ENCODE data around the gene NOSTRIN. TPM values are rescaled to one million over a fixed set of nuclear protein-coding genes. Genes with fewer than 3 reads are reported as not detected.

Gene NOSTRIN
- total and polyA plus RNA-seq, 2 experiments from 2014 or later: 0.45 to 0.54 TPM

DNA sequence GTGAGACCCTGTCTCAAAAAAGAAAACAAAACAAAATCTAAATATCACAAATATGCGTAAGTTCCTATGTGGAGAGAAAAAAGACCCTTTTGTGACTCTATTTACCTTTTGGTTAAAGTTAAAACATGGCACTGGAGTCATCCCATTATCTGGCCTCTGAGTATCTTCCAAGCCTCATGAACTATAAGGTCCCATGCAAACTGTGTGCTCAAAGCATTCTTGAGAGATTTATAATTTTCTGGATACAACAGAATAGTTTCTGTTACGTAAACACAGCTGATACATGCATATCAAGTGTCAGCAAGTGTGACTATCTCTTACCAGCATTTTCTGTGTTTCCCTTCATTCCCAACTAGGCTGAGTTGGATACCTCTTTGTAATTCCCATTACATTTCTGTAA, 8.8 kb upstream of the NOSTRIN start:
- Histone ChIP-seq H3K79me2 (ENCODE audit: insufficient read depth) (no peaks in the 10 kb centered on the region), H3K9me3 (ENCODE audit: low read depth) (no peaks in the 10 kb centered on the region), H2AFZ (no peak overlapping the region), H3K27me3 (replicated peaks; ENCODE audit: insufficient read depth) (no peaks in the 10 kb centered on the region), H3K27ac (no peak overlapping the region), H3K9ac (no peak overlapping the region), H3F3A (ENCODE audit: insufficient read depth) (no peaks in the 10 kb centered on the region), H3K36me3 (ENCODE audit: low read depth) (no peaks in the 10 kb centered on the region), H4K20me1 (ENCODE audit: insufficient read depth) (no peaks in the 10 kb centered on the region), H3K4me3 (no peak overlapping the region), H3K9me2 (ENCODE audit: insufficient read depth) (no peaks in the 10 kb centered on the region), H3K4me2 (ENCODE audit: unreplicated experiment) (no peak overlapping the region), H3K4me1 (ENCODE audit: insufficient read depth) (no peaks in the 10 kb centered on the region)
- in situ Hi-C loops (cut with MboI): loop anchor here (10.0 kb wide), 1 partner anchor 111 kb away; the partner anchor contains the start of gene G6PC2
- WGBS, 2 experiments (ENCODE audit: low coverage in 1 of 2, low lambda C conversion rate in 2 of 2, missing lambda C conversion rate in 2 of 2): 43 to 47% methylated on average over 2 of the region's 2 CpGs
- TF ChIP-seq EZH2 (IDR thresholded peaks at IDR 0.05; ENCODE audit: insufficient read depth, poor library complexity, severe bottlenecking) (no peak), EZH2phosphoT487 (IDR thresholded peaks at IDR 0.05; ENCODE audit: insufficient read depth, low read depth) (no peak)
- DNase-seq: no peak

DNA sequence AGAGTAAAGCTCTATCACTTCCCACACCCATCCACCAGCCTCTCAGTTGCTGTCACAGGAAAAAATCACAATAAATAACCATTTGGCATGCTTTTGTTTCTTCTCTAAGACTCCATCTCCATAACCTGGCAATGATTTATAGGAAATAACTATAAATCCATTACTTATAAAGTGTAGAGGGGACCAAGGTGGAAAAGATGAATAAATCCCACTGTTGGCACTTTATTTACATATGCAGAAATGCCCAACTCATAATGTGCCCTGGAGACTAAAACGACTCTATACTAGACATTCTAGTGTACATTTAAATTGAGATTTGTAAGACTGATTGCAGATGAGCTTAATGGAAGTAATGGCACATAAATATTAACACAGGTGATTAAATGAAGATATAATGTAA, 7.5 kb upstream of the NOSTRIN start:
- no peak for TF ChIP-seq EZH2 (IDR thresholded peaks at IDR 0.05; ENCODE audit: insufficient read depth, poor library complexity, severe bottlenecking)
- no peak for TF ChIP-seq EZH2phosphoT487 (IDR thresholded peaks at IDR 0.05; ENCODE audit: insufficient read depth, low read depth)
- Histone ChIP-seq H3K36me3 (ENCODE audit: low read depth) (no peaks in the 10 kb centered on the region), H3K9ac (no peak overlapping the region), H3K27me3 (replicated peaks; ENCODE audit: insufficient read depth) (no peaks in the 10 kb centered on the region), H3K4me1 (ENCODE audit: insufficient read depth) (no peaks in the 10 kb centered on the region), H3F3A (ENCODE audit: insufficient read depth) (no peaks in the 10 kb centered on the region), H3K4me2 (ENCODE audit: unreplicated experiment) (no peak overlapping the region), H3K27ac (no peak overlapping the region), H3K79me2 (ENCODE audit: insufficient read depth) (no peaks in the 10 kb centered on the region), H2AFZ (no peak overlapping the region), H3K9me3 (ENCODE audit: low read depth) (no peaks in the 10 kb centered on the region), H3K9me2 (ENCODE audit: insufficient read depth) (no peaks in the 10 kb centered on the region), H3K4me3 (no peak overlapping the region), H4K20me1 (ENCODE audit: insufficient read depth) (no peaks in the 10 kb centered on the region)
- 0 to 3% methylated on average over 1 of the region's 1 CpG for WGBS, 2 experiments (ENCODE audit: low coverage in 1 of 2, low lambda C conversion rate in 2 of 2, missing lambda C conversion rate in 2 of 2)
- in situ Hi-C loops (cut with MboI): loop anchor here (10.0 kb wide), 1 partner anchor 110 kb away; the partner anchor contains the start of gene G6PC2
- no peak for DNase-seq

DNA sequence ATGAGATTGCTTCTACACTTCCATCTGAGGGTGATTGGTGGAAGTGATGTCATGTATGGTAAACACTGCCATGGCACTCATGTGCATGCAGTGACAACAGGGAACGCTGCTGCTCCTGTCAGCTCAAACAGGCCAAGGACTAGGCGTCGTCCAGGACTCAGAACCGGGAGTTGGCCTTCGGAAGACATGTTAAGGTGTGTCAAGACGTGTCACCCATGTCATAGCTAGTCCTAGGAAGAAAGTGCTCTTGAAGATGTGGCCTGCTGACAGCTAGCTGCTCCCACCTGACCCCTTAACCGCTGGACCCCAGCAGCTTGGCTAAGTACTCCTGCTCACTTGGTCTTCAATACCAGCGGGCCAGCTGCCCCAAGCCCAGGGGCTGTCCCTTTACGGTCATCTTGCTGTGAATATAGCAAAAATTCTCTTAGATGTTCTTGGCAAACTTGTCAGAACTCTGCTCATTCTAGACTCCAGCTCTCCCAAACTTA, 6.3 kb upstream of the NOSTRIN start:
- H2AFZ ChIP-seq: no peak overlapping the region; the same call in 1 of the 2 replicates
- H3K9me3 ChIP-seq (ENCODE audit: low read depth): no peaks in the 10 kb centered on the region
- DNase-seq: no peak
- H3K27me3 ChIP-seq (replicated peaks; ENCODE audit: insufficient read depth): no peaks in the 10 kb centered on the region
- no peaks in the 10 kb centered on the region for H3K36me3 ChIP-seq (ENCODE audit: low read depth)
- H3K4me3 ChIP-seq: no peak overlapping the region
- H3F3A ChIP-seq (ENCODE audit: insufficient read depth): no peaks in the 10 kb centered on the region
- H3K4me1 ChIP-seq (ENCODE audit: insufficient read depth): no peaks in the 10 kb centered on the region
- in situ Hi-C loops (cut with MboI): loop anchor here (10.0 kb wide), 1 partner anchor 109 kb away; the partner anchor contains the start of gene G6PC2
- TF ChIP-seq EZH2 (IDR thresholded peaks at IDR 0.05; ENCODE audit: insufficient read depth, poor library complexity, severe bottlenecking) (no peak), EZH2phosphoT487 (IDR thresholded peaks at IDR 0.05; ENCODE audit: insufficient read depth, low read depth) (no peak)
- no peak overlapping the region for H3K4me2 ChIP-seq (ENCODE audit: unreplicated experiment)
- H3K9me2 ChIP-seq (ENCODE audit: insufficient read depth): no peaks in the 10 kb centered on the region
- H4K20me1 ChIP-seq (ENCODE audit: insufficient read depth): no peaks in the 10 kb centered on the region
- no peak overlapping the region for H3K9ac ChIP-seq
- no peaks in the 10 kb centered on the region for H3K79me2 ChIP-seq (ENCODE audit: insufficient read depth)
- H3K27ac ChIP-seq: no peak overlapping the region
- 49 to 54% methylated on average over 9 of the region's 9 CpGs for WGBS, 2 experiments (ENCODE audit: low coverage in 1 of 2, low lambda C conversion rate in 2 of 2, missing lambda C conversion rate in 2 of 2)

DNA sequence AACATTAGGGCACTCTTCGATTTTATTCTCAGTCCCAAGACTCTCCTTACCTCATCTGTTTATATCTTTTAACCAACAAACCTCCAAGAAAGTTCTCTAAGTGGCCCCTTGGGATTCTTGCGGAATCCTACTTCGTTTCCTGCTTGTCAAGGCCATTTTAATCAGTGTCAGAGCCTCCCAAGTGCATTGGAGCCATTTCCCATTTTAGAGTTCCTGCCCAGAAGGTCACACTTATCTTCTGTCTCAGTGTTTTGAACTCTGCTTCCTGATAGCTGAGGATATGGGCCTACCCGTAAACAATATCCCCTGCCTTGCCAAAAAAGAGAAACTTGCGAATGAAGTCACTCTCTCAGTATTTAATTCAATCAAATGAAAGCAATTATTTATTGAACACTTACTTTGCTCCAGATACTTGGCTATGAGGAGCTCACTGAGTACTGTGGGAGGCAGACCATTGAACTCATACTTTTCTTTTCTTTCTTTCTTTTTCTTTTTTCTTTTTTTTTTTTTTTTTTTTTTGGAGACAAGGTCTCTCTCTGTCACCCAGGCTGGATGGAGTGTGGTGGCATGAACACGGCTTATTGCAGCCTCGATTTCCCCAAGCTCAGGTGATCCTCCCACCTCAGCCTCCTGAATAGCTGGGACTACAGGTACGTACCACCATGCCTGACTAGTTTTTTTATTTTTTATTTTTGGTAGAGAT, 5.7 kb upstream of the NOSTRIN start:
- no peaks in the 10 kb centered on the region for H3K9me2 ChIP-seq (ENCODE audit: insufficient read depth)
- H3K27ac ChIP-seq: no peak overlapping the region
- no peaks in the 10 kb centered on the region for H4K20me1 ChIP-seq (ENCODE audit: insufficient read depth)
- no peaks in the 10 kb centered on the region for H3K79me2 ChIP-seq (ENCODE audit: insufficient read depth)
- H3K4me3 ChIP-seq: no peak overlapping the region
- no peak overlapping the region; the same call in 1 of the 2 replicates for H2AFZ ChIP-seq
- no peaks in the 10 kb centered on the region for H3K27me3 ChIP-seq (replicated peaks; ENCODE audit: insufficient read depth)
- no peak overlapping the region for H3K4me2 ChIP-seq (ENCODE audit: unreplicated experiment)
- H3K36me3 ChIP-seq (ENCODE audit: low read depth): no peaks in the 10 kb centered on the region
- H3F3A ChIP-seq (ENCODE audit: insufficient read depth): no peaks in the 10 kb centered on the region
- 61 to 62% methylated on average over 8 of the region's 8 CpGs for WGBS, 2 experiments (ENCODE audit: low coverage in 1 of 2, low lambda C conversion rate in 2 of 2, missing lambda C conversion rate in 2 of 2)
- no peak overlapping the region for H3K9ac ChIP-seq
- TF ChIP-seq EZH2phosphoT487 (IDR thresholded peaks at IDR 0.05; ENCODE audit: insufficient read depth, low read depth): no peak
- TF ChIP-seq EZH2 (IDR thresholded peaks at IDR 0.05; ENCODE audit: insufficient read depth, poor library complexity, severe bottlenecking): no peak
- no peaks in the 10 kb centered on the region for H3K9me3 ChIP-seq (ENCODE audit: low read depth)
- H3K4me1 ChIP-seq (ENCODE audit: insufficient read depth): no peaks in the 10 kb centered on the region
- DNase-seq: no peak
- in situ Hi-C loops (cut with MboI): loop anchor here (10.0 kb wide), 1 partner anchor 108 kb away; the partner anchor contains the start of gene G6PC2

Measured in GM23248 (cell line).